HepG2 (cell line): ENCODE results near the gene MAOB. TPM values are rescaled to one million over a fixed set of nuclear protein-coding genes. Genes with fewer than 3 reads are reported as not detected.

ENCODE experiments used
- MAZ ChIP-seq, 2 experiments: sonication (generic) in 1 of 2; formaldehyde crosslinking in 1 of 2; IDR thresholded peaks; 2 replicates each; pipeline versions ENCODE4 v1.5.0 to v1.6.1; 2012 to 2020; ENCODE audit warnings: low read depth in 2 of 2, mild to moderate bottlenecking in 2 of 2, borderline replicate concordance in 1 of 2, improper control_type of control experiment in 1 of 2, low read length in 1 of 2, missing genetic modification reagents in 1 of 2, moderate library complexity in 1 of 2
- RAD21 ChIP-seq: fragments of 450-650 bp; formaldehyde crosslinking; IDR thresholded peaks from 2 replicates; pipeline ENCODE4 v1.5.0; 2020; ENCODE audit warnings: mild to moderate bottlenecking
- REL ChIP-seq: sonication (generic); formaldehyde crosslinking; conservative IDR thresholded peaks from 2 replicates; pipeline ENCODE4 v1.8.0; 2022; ENCODE audit warnings: mild to moderate bottlenecking, missing genetic modification reagents, moderate library complexity
- RELA ChIP-seq: sonication (generic); formaldehyde crosslinking; IDR thresholded peaks from 2 replicates; pipeline ENCODE4 v1.4.0; 2020; ENCODE audit warnings: missing genetic modification reagents
- ZBTB8A ChIP-seq: sonication (generic); formaldehyde crosslinking; IDR thresholded peaks from 2 replicates; pipeline ENCODE4 v1.4.0; 2020; ENCODE audit warnings: mild to moderate bottlenecking, low read depth, missing genetic modification reagents, borderline replicate concordance
- ZNF451 ChIP-seq: sonication (generic); formaldehyde crosslinking; IDR thresholded peaks from 2 replicates; pipeline ENCODE4 v1.5.0; 2020; ENCODE audit warnings: mild to moderate bottlenecking, missing genetic modification reagents
- ZNF766 ChIP-seq: sonication (generic); formaldehyde crosslinking; IDR thresholded peaks from 2 replicates; pipeline ENCODE4 v1.5.0; 2020; ENCODE audit warnings: missing genetic modification reagents, borderline replicate concordance
- polyA plus RNA-seq, 8 experiments: library from polyadenylated mRNA; depleted of rRNA in 3 of 8; stranded (reverse) in 7 of 8; unstranded in 1 of 8; fragments of >200 nt; fragmentation: Illumina TruSeq in 4 of 8; extraction: Trizol in 4 of 8; gene quantifications; 2 replicates each; pipeline versions ENCODE4 v1.2.1 to v1.2.3, GENCODE V29; 2011 to 2016; ENCODE audit warnings: low read depth in 4 of 8, missing spikeins in 1 of 8, mixed read lengths in 1 of 8; ENCODE audit not compliant: insufficient read depth in 1 of 8
- total RNA-seq, 5 experiments: library from RNA; depleted of rRNA; stranded (reverse); fragments of >200 nt; fragmentation: Illumina TruSeq; extraction: Trizol; gene quantifications; 2 replicates each; pipeline ENCODE4 v1.2.3, GENCODE V29; 2016; ENCODE audit warnings: low read depth in 1 of 5
- TF ChIP-seq, protein P1 (sequence below): sonication (generic); formaldehyde crosslinking; IDR thresholded peaks from 2 replicates; pipeline ENCODE4 v1.4.0; 2020; ENCODE audit warnings: mild to moderate bottlenecking, missing genetic modification reagents
- TF ChIP-seq, protein P2 (sequence below): sonication (generic); IDR thresholded peaks from 2 replicates; pipeline ENCODE4 v1.6.1; 2016; ENCODE audit warnings: low read depth, borderline replicate concordance
- TF ChIP-seq, protein P3 (sequence below): sonication (generic); formaldehyde crosslinking; IDR thresholded peaks from 2 replicates; pipeline ENCODE4 v1.8.0; 2022; ENCODE audit warnings: missing genetic modification reagents, mild to moderate bottlenecking, borderline replicate concordance
- TF ChIP-seq, protein P4 (sequence below): sonication (generic); formaldehyde crosslinking; IDR thresholded peaks from 2 replicates; pipeline ENCODE4 v1.5.0; 2020; ENCODE audit warnings: mild to moderate bottlenecking, low read depth, missing genetic modification reagents, borderline replicate concordance

The MAOB gene
- total and polyA plus RNA-seq, 2 of the 13 experiments (the other 11 are each of a cell fraction or from before 2014, with no cell fraction given): 11.0 to 19.0 TPM

DNA sequence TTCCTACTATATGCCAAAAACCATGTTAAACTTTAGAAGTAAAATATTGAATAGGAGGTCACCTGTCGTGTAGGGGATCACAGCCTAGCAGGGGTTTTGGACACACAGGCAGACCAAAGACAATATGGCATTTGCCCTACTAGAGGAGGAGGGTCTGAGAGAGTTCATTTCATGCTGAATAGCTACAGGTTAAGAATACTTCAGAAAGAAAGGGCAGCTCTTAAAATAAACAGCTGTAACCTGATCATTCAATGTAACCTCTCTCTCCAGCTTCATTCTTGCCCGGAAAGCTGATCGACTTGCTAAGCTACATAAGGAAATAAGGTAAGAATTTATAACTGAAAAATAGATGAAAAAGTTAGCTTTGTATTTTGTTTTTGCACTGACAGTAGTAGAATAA lies 146.3 kb downstream of the MAOB start (continued):
- TF ChIP-seq, protein P1, sequence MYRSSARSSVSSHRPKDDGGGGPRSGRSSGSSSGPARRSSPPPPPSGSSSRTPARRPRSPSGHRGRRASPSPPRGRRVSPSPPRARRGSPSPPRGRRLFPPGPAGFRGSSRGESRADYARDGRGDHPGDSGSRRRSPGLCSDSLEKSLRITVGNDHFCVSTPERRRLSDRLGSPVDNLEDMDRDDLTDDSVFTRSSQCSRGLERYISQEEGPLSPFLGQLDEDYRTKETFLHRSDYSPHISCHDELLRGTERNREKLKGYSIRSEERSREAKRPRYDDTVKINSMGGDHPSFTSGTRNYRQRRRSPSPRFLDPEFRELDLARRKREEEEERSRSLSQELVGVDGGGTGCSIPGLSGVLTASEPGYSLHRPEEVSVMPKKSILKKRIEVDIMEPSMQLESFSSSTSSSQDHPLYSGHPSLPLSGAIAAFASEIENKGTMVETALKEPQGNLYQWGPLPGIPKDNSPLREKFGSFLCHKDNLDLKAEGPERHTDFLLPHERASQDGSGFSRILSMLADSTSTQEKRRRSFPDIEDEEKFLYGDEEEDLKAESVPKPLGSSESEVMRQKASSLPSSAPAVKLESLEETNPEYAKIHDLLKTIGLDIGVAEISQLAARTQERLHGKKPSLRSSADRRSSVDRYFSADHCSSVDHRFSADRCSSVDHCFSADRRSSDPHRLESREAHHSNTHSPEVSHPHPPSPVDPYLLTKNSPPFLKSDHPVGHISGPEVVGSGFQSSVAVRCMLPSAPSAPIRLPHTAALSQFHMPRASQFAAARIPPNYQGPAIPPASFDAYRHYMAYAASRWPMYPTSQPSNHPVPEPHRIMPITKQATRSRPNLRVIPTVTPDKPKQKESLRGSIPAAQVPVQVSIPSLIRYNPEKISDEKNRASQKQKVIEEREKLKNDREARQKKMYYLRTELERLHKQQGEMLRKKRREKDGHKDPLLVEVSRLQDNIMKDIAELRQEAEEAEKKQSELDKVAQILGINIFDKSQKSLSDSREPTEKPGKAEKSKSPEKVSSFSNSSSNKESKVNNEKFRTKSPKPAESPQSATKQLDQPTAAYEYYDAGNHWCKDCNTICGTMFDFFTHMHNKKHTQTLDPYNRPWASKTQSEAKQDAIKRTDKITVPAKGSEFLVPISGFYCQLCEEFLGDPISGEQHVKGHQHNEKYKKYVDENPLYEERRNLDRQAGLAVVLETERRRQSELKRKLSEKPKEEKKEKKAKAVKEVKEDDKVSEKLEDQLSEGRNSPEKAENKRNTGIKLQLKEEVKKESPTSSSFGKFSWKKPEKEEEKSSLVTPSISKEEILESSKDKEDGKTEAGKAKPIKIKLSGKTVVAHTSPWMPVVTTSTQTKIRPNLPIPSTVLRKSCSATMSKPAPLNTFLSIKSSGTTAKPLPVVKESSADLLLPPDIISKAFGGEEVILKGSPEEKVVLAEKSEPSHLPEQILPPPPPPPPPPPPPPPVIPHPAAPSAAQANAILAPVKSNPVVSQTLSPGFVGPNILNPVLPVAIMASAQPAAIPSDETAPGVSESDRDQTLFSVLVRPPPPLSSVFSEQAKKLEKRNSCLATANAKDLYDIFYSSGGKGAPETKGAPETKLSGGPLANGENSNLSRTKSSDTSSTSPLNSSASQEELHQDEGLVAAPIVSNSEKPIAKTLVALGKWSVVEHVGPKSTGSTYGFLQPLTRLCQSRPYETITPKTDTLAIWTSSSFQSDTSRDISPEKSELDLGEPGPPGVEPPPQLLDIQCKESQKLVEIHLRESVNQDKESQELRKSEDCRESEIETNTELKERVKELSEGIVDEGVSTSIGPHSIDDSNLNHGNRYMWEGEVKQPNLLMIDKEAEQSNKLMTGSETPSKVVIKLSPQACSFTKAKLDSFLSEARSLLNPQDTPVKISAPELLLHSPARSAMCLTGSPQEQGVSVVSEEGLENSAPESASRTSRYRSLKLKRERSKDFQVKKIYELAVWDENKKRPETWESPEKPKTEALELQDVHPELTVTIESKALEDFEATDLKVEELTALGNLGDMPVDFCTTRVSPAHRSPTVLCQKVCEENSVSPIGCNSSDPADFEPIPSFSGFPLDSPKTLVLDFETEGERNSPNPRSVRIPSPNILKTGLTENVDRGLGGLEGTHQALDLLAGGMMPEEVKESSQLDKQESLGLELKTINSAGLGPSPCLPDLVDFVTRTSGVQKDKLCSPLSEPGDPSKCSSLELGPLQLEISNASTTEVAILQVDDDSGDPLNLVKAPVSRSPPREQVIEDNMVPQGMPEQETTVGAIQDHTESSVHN: no peak
- TF ChIP-seq MAZ (IDR thresholded peaks at IDR 0.05; ENCODE audit: borderline replicate concordance, low read depth, low read length) (no peak), MAZ (CRISPR knock-in tag; IDR thresholded peaks at IDR 0.05; ENCODE audit: low read depth) (no peak), REL (CRISPR knock-in tag) (no peak), ZBTB8A (CRISPR knock-in tag) (no peak), RAD21 (CRISPR knock-in tag) (no peak), RELA (CRISPR knock-in tag) (no peak), ZNF451 (CRISPR knock-in tag) (no peak), ZNF766 (CRISPR knock-in tag) (no peak)
- TF ChIP-seq, protein P2, sequence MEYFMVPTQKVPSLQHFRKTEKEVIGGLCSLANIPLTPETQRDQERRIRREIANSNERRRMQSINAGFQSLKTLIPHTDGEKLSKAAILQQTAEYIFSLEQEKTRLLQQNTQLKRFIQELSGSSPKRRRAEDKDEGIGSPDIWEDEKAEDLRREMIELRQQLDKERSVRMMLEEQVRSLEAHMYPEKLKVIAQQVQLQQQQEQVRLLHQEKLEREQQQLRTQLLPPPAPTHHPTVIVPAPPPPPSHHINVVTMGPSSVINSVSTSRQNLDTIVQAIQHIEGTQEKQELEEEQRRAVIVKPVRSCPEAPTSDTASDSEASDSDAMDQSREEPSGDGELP: no peak
- TF ChIP-seq, protein P3, sequence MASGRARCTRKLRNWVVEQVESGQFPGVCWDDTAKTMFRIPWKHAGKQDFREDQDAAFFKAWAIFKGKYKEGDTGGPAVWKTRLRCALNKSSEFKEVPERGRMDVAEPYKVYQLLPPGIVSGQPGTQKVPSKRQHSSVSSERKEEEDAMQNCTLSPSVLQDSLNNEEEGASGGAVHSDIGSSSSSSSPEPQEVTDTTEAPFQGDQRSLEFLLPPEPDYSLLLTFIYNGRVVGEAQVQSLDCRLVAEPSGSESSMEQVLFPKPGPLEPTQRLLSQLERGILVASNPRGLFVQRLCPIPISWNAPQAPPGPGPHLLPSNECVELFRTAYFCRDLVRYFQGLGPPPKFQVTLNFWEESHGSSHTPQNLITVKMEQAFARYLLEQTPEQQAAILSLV (CRISPR knock-in tag): no peak
- TF ChIP-seq, protein P4, sequence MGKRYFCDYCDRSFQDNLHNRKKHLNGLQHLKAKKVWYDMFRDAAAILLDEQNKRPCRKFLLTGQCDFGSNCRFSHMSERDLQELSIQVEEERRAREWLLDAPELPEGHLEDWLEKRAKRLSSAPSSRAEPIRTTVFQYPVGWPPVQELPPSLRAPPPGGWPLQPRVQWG: no peak
